Non-pigmented ciliary epithelial cell (primary cell): Measurements from ENCODE around the gene CPSF3.
"Not testable (repeated sequence)": the region's sequence is repeated elsewhere in the genome, so short reads cannot be mapped to it uniquely, and the experiment has no call there.

Experiments used
- DNase-seq: peaks from one replicate; pipeline ENCODE4 v3.0.0-alpha.2; 2010; ENCODE audit warnings: low read depth

The CPSF3 gene

GRCh38 chr2:9394816-9395215, 28.6 kb upstream of the CPSF3 start:
- no peak for DNase-seq

DNA sequence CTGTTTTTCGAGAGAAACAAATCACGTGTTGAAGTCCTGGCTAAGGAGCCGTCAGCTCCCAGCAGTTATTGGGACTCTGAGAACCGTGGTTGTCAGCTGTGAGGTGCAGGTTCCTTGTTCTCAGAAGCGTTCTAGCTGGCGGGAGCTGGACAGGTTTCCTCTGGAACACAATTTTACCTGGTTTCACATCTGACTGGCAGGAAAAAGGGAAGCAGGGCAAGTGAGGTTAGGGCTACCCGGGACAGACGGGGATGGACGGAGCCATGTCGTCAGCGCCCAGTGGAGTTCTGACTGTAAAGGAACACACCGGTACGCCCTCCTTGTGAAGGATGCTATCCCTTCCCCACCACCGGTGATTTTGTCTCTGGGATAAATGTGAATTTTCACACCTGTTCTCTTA, 26.3 kb upstream of the CPSF3 start:
- DNase-seq: no peak

DNA sequence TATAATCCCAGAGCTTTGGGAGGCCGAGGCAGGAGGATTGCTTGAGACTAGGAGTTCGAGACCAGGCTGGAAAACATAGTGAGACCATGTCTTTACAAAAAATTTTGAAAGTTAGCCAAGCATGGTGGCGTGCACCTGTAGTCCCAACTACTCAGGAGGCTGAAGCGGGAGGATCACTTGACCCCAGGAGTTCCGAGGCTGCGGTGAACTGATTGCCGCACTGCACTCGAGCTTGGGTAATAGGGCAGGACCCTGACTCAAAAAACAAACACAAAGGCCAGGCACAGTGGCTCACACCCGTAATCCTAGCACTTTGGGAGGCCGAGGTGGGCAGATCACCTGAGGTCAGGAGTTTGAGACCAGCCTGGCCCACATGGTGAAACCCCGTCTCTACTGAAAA, 25.2 kb upstream of the CPSF3 start:
- not testable (repeated sequence) for DNase-seq

- DNase-seq: no peak
Measured at GRCh38 chr2:9398881-9399780, 24.3 kb upstream of the CPSF3 start.

DNA sequence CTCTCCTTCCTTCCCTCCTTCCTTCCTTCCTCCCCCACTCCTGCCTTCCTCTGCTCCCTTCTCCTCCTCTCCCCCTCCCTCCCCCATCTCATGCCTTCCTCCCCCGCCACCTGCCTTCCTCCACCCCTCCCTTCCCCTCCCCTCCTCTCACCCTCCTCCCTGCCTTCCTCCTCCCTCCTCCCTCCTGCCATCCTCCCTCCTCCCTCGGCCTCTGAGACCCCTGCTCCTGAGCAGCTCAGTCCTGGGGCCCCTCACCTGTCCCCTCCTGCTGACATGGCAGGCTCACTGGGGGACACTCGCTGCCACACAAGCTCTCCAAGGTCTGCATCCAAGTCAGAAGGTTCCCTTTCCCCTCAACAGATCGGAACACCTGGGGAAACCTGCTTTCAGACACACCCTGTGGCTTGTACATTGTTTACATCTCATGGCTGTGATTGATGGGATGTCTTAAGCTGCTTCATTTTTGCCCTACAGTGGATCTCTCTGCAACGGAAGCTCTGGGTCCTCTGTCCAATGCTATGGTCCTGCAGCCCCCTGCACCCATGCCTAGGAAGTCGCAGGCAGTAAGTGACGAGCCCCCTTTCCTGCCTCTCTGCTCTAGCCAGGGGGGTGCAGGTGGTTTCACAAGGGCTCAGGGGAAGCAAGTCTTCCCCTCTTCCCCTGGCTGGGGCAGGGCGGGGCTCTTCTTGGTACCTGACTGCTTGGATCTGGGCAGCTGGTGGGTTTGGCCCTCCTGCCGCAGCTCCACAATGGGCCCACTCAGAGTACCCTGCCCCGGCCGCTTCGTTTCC, 23.0 kb upstream of the CPSF3 start:
- no peak for DNase-seq

- DNase-seq: no peak
Measured at GRCh38 chr2:9401059-9401547, 22.4 kb upstream of the CPSF3 start.

DNA sequence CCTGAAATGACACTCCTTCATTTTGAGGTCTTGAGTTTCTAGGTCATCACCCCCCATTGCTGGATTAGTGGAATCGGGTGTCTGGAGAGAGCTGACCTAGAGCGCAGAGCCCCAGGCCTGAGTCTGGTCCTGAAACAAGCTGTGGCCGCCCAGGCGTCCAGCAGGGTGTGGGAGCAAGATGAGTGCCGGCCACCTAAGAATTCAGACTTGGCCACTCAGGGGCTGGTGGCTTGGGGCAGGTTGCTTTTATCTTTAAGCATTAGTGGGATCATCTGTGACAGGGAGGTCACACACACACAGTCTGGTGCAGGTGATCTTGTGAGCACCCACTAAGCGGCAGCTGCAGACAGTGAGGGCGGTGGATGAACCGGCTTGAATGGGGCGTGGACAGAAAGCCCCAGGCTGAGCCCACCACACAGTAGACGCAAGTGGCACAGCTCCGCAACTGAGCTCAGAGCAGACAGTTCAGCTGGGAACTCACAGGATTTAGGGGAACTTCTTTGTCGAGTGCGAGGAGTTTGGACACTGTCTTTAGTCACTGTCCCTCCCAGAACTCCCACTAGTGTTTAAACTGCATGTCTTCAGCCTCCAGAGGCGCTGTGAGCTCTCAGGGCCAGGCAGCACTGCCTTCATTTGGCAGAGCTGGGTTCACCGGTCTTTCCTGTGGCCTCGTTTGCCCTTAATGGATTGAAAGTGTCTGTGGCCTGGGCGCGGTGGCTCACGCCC, 21.6 kb upstream of the CPSF3 start:
- no peak for DNase-seq

- DNase-seq: no peak
Measured at GRCh38 chr2:9403924-9404323, 19.5 kb upstream of the CPSF3 start.

DNA sequence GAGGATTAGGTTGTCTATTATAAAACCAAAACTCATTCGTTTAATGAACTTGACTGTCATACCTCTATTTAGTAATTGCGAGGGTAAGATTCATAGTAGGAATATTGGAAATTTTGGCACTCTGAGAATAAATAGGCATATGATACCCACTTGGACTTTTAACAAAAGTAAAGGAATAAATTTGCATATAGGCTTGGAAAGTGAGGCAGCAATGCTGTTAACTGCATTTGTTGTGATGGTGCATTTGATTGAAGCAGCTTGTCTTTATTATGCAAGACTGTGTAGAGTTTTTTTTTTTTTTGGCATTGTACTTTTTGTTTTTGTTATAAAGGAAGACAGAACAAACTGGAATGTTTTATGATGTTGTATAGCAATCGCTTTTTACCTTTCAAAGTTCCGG, 19.0 kb upstream of the CPSF3 start:
- DNase-seq: no peak

- DNase-seq: no peak
Measured at GRCh38 chr2:9405636-9406035, 17.8 kb upstream of the CPSF3 start.

DNA sequence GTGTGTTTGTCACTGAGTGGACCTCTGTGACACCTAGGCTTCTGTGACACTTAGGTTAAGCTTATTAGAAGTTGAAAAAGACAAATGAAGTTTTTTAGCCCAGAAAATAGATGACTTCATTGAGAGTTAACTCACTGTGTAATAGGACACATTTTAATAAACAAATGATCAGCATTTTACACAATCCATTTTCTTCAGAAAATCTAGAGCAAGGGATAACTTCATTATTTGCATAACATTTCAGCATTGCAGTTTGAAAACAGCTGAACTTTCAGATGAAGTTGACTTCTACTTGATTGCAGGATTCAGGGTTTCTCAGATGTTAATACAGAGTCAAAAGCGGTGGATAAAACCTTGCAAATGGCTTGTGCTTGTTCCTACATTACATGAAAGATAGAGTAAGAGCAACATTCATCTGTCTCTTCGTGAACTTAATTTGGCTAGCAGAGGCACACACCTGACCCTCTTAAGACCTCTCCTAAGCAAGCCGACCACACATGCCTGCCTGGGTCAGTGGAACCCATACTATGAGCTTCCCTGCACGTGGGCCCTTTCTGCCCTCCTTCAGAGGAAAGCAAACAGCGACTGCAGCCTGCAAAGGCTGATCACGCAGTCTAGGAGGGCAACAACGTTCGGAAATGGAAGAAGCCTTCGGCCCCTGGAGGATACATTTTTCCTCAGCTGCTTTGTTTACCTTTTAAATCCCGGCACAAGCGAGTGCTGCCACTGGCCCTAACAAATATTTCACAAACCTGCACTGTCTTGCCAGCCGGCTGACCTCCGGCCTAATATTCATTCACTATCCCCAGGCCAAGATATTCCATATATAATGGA, 16.7 kb upstream of the CPSF3 start:
- DNase-seq: no peak

DNA sequence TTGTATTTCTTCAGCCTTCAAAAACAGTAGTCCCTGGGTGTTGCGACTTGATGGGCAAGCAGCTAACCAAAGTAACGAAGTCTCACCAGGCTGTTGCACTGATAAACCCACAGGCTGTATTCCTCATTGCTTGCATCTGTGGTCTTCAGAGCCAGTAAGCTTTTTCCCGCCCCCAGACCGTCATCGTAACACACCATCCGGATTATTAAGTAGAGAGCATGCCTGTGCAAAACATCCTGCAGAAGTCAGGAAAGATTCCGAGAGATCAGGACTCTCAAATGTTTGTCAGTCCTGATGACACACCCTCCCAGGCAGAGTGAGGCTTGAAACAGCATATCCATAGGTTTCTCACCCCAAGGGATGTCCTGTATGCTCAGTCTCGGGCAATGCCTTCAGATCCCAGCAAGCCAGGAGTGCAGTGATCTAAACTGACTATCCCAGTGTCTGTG, 16.1 kb upstream of the CPSF3 start:
- no peak for DNase-seq

DNA sequence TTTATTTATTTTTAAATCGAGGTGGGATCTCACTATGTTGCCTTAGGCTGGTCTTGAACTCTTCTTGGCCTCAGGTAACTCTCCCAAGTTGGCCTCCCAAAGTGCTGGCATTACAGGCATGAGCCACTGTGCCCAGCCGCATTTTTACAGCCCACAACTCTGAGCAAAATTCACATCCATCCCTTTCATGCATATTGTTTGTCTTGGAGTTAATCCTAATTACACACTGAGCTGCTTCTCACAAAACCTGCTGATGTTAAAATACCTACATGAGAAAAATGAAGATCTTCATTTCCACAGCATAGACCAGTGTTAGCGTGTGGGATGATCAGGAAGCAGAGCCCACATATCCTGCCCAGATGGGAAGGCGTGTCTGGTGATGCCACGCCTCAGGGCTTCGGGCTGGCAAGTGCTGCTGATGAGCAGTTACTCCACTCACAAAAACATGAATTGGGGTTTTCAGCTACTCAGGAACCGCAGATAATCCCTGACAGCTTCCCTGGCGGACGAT, 14.8 kb upstream of the CPSF3 start:
- no peak for DNase-seq

- no peak for DNase-seq
Measured at GRCh38 chr2:9410108-9410507, 13.3 kb upstream of the CPSF3 start.

GRCh38 chr2:9412781-9413180, 10.7 kb upstream of the CPSF3 start:
- DNase-seq: no peak

DNA sequence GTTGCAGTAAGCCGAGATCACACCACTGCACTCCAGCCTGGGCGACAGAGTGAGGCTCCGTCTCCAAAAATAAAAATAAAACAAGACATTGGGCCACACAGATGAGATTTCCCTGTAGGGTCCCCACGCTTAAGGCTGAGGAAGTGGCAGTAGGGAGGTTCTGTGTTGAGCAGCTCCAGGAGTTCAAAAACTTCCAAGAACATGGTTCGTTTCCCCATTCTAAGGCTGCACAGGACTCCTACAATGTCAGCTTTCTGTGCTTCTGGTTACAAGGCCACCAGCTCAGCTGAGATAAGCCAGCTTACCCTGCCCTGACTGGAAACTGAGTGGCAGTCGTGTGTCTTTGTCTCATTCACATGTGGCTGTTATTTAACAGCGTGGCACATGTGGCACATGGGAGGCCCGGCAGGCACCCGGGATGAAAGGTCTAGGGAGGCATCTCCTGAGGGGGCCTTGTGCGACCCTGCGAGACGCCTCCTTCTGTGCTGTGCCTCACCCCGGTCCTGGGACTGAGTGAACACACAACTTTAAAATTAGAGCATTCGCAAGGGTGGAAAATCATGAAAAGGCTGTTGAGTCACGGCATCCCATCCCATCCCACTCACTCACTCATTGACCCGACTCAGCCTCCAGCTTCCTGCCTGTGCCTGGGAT, 7.8 kb upstream of the CPSF3 start:
- no peak for DNase-seq

GRCh38 chr2:9416267-9416961, 7.0 kb upstream of the CPSF3 start:
- DNase-seq: no peak

DNA sequence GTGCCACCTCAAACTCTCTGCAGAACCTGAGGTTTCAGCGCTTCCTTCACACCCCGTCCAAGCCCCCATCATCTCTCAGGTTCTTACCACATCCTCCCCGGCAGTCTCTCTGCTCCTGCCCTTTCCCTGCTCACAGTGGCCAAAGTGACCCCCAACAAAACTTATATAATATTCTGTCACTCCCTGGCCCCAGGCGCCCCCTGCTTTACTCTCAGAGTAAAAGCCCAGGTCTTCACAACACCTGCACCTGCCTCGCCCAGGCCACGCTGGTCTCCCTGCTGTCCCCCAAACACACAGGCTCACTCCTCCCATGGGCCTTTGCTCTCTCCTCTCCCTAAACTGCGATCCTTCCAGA, 6.5 kb upstream of the CPSF3 start:
- DNase-seq: no peak

GRCh38 chr2:9417725-9418124, 5.7 kb upstream of the CPSF3 start:
- no peak for DNase-seq

- no peak for DNase-seq
Measured at GRCh38 chr2:9418746-9419145, 4.7 kb upstream of the CPSF3 start.
